GM12801 (cell line): ENCODE data around the gene ADCY2.

ENCODE experiments used
- TF ChIP-seq, protein P1 (sequence below): IDR thresholded peaks from one replicate; pipeline ENCODE4 v1.5.1; 2011; ENCODE audit warnings: control low read depth; ENCODE audit not compliant: insufficient read length; ENCODE audit errors: extremely low read depth

The ADCY2 gene

DNA sequence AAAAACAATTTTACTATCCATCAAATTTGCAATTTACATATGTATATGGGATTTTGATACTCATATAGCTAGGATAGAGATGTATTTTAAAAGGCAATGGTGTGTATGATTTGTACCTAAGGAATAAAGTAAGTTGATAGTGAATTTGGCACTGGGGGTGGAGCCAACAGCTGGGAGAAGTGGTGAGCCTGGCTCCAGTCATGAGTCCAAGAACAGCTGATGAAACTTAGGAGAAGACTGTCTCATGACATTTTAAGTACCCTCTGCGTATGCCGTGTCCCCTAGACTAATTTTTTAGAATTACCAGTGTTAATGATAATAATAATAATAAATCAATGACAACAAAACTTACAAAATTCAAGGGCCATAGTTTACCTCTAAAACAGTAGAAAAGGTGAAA lies 181.4 kb downstream of the ADCY2 start:
- TF ChIP-seq, protein P1, sequence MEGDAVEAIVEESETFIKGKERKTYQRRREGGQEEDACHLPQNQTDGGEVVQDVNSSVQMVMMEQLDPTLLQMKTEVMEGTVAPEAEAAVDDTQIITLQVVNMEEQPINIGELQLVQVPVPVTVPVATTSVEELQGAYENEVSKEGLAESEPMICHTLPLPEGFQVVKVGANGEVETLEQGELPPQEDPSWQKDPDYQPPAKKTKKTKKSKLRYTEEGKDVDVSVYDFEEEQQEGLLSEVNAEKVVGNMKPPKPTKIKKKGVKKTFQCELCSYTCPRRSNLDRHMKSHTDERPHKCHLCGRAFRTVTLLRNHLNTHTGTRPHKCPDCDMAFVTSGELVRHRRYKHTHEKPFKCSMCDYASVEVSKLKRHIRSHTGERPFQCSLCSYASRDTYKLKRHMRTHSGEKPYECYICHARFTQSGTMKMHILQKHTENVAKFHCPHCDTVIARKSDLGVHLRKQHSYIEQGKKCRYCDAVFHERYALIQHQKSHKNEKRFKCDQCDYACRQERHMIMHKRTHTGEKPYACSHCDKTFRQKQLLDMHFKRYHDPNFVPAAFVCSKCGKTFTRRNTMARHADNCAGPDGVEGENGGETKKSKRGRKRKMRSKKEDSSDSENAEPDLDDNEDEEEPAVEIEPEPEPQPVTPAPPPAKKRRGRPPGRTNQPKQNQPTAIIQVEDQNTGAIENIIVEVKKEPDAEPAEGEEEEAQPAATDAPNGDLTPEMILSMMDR, result no peak

DNA sequence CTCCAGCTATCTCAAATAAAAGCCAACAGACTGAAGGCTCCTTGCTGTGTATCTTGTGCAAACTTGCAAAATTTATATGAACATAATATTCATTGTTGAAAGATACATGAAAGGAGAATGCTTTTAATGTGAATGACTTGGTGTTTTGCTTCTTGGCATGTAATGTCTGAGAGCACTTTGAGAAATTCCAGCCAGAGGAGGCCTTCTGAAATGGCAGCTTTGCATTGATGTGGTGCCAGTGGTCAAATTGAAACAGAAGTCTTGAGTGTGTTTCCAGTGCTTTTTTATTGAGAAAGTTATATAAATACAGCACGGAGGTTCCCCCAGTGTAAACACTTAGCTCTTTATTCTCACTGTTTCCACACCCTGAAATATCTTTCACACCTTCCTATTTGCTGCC lies 182.1 kb downstream of the ADCY2 start:
- TF ChIP-seq, protein P1, result no peak

DNA sequence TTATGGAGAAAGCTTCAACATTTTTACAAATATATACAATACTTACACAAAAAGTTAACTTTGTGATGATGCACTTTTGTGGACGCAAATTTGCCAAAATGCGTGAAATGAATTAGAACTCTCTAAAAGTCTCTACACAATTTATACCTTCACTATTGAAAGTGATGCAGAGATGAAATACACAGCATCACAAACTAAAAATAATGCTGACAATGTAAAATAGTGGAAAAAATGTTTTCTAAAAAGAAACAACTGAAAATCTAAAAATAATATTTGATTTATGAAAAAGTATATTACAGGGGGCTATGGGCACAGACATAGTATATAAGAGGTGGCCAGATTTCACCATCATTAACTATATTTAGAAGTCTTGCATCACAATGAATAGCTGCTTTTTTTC lies 188.8 kb downstream of the ADCY2 start:
- TF ChIP-seq, protein P1, result no peak

DNA sequence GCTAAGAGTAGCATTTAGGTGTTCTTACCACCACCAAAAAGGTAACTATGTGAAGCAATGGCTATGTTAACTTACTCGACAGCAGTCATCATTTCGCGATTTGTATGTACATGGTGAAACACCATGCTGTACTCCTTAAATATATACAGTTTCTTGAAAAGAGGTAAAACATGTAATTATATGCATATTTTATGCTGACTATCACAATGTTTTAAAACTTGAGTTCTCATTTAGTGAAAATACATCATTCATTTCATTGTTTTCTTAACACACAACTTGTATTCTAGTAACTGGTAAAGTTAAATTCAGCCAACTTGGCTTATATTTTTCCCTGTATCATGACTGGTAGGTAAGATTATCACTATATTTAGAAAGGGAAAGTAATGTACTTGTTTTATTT lies 189.9 kb downstream of the ADCY2 start:
- TF ChIP-seq, protein P1, result no peak

DNA sequence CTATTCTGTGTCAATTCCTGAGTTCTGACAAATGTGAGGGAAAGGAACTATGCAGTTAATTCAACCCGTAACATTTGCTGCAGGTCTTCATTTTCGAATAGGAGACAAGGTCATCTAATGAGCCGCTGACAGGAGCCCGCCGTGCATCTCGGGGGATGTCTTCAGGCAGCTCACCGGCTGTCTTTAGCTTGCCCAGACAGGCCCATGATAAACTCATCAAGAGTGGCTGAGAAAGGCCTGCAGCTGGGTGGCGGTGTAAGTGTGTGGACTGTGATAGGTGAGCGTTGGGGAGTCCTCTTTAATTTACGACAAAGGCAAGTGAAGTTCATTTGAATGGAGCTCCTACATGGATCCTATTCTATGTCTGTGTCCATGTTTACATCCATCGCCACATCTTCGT lies 190.5 kb downstream of the ADCY2 start:
- TF ChIP-seq, protein P1, result no peak

DNA sequence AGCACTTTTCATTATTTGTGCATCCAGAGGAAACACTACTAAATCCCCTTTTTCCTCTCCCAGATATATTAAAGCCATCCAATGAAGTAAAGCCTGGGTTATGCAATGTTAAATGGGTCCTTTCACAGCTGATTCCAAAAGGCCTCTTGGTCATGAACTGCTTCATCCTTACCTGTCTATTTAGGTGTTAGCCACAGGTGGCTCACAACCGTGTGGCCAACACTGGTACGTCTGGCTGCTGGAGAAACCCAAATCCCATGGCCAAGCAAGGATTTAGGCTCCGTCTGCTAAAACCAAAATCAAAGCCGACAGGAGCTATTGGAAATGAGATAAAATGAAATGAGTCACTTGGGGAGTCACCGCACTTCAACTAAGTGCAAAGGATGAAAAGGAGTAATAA lies 193.9 kb downstream of the ADCY2 start:
- TF ChIP-seq, protein P1, result no peak

DNA sequence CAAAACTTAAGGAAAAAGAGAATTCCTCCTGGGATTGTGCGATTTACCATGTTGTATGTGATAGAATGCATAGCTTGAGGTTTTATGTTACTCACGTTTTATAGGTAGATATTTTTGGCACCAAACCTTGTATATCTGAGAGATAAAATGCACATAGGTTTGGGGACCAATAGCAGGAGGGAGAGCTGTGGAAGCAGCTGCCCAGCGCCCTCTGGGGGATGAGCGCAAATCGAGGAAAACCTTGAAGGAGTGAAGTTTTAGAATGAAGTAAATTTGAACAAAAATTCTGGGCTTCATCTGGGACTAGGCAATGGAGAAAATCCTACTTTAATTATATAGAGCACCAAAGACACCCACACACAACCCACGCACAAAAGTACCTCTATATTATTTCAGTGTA lies 197.0 kb downstream of the ADCY2 start:
- TF ChIP-seq, protein P1, result no peak
